Measurements from ENCODE around the gene OR2M3. TPM values are rescaled to one million over a fixed set of nuclear protein-coding genes. Genes with fewer than 3 reads are reported as not detected.
"Not testable (repeated sequence)": the region's sequence is repeated elsewhere in the genome, so short reads cannot be mapped to it uniquely, and the experiment has no call there.

The OR2M3 gene
- total RNA-seq, result not detected
- long read RNA-seq, result 0 reads

GRCh38 chr1:248196965-248197364, at the start of gene OR2M3:
Gene OR2M3 (plus strand): TSS chr1:248197265. CDS start chr1:248203068, 5,803 bp downstream.
- no peak for DNase-seq
- intact Hi-C loops (cut with micrococcal nuclease), result no loop called here
- ATAC-seq, result no peak

GRCh38 chr1:248152056-248152827, 44.8 kb upstream of the OR2M3 start:
- ATAC-seq (no peak), DNase-seq (no peak)
- intact Hi-C loops (cut with micrococcal nuclease), result no loop called here

GRCh38 chr1:248155927-248156326, 41.1 kb upstream of the OR2M3 start:
- ATAC-seq (no peak), DNase-seq (no peak)
- intact Hi-C loops (cut with micrococcal nuclease), result no loop called here

- no peak for ATAC-seq
- no peak for DNase-seq
- intact Hi-C loops (cut with micrococcal nuclease), result no loop called here
Measured at GRCh38 chr1:248158758-248159157, 38.3 kb upstream of the OR2M3 start.

- no peak for DNase-seq
- ATAC-seq, result no peak
- intact Hi-C loops (cut with micrococcal nuclease), result no loop called here
Measured at GRCh38 chr1:248164031-248164430, 33.0 kb upstream of the OR2M3 start.

GRCh38 chr1:248165186-248165585, 31.9 kb upstream of the OR2M3 start:
- DNase-seq, result no peak
- intact Hi-C loops (cut with micrococcal nuclease), result no loop called here

GRCh38 chr1:248174521-248174920, 22.5 kb upstream of the OR2M3 start, which contains the start of gene OR2M2:
Gene OR2M2 (plus strand): TSS chr1:248174821. CDS start chr1:248179986, 5,165 bp downstream.
- intact Hi-C loops (cut with micrococcal nuclease), result no loop called here
- ATAC-seq (no peak), DNase-seq (no peak)

More at GRCh38 chr1:248165186-248165585, 31.9 kb upstream of the OR2M3 start:
- no peak for ATAC-seq

- no peak for ATAC-seq
- DNase-seq, result no peak
- intact Hi-C loops (cut with micrococcal nuclease), result no loop called here
Measured at GRCh38 chr1:248183996-248184395, 13.1 kb upstream of the OR2M3 start.

GRCh38 chr1:248187363-248187762, 9.7 kb upstream of the OR2M3 start:
- ATAC-seq, result no peak
- no peak for DNase-seq
- intact Hi-C loops (cut with micrococcal nuclease), result no loop called here

- DNase-seq (no peak), ATAC-seq (no peak)
- intact Hi-C loops (cut with micrococcal nuclease), result no loop called here
Measured at GRCh38 chr1:248189026-248189425, 8.0 kb upstream of the OR2M3 start.

- ATAC-seq (no peak), DNase-seq (no peak)
- intact Hi-C loops (cut with micrococcal nuclease), result no loop called here
Measured at GRCh38 chr1:248194117-248194516, 2.9 kb upstream of the OR2M3 start.

GRCh38 chr1:248215880-248216279, 18.8 kb downstream of the OR2M3 start:
- intact Hi-C loops (cut with micrococcal nuclease), result no loop called here
- DNase-seq (no peak), ATAC-seq (no peak)

- intact Hi-C loops (cut with micrococcal nuclease), result no loop called here
Measured at GRCh38 chr1:248225537-248225936, 28.5 kb downstream of the OR2M3 start.

GRCh38 chr1:248229360-248229908, 32.4 kb downstream of the OR2M3 start:
- ATAC-seq, result no peak
- intact Hi-C loops (cut with micrococcal nuclease), result no loop called here
- no peak for DNase-seq

More at GRCh38 chr1:248225537-248225936, 28.5 kb downstream of the OR2M3 start:
- ATAC-seq, result no peak
- DNase-seq, result no peak

- intact Hi-C loops (cut with micrococcal nuclease), result no loop called here
- ATAC-seq, result no peak
- no peak for DNase-seq
Measured at GRCh38 chr1:248231117-248231516, 34.1 kb downstream of the OR2M3 start, which contains the start of gene OR2M4. Gene OR2M4 (plus strand): TSS chr1:248231417. CDS start chr1:248238929, 7,512 bp downstream.

GRCh38 chr1:248239478-248239877, 42.4 kb downstream of the OR2M3 start:
- no peak for DNase-seq
- no peak for ATAC-seq
- intact Hi-C loops (cut with micrococcal nuclease), result no loop called here

GRCh38 chr1:248243204-248243603, 46.1 kb downstream of the OR2M3 start:
- intact Hi-C loops (cut with micrococcal nuclease), result no loop called here
- ATAC-seq (no peak), DNase-seq (no peak)

- intact Hi-C loops (cut with micrococcal nuclease); ATAC-seq; DNase-seq: not testable (repeated sequence)
Measured at GRCh38 chr1:248259309-248259708, 62.2 kb downstream of the OR2M3 start.
